Cardiac muscle cell (in vitro differentiated cells and primary cell): ENCODE results near the gene IL12B. TPM values are rescaled to one million over a fixed set of nuclear protein-coding genes. Genes with fewer than 3 reads are reported as not detected.

Experiments
- DNase-seq, 2 donors: peaks; one replicate each; pipeline versions ENCODE4 v3.0.0 to v3.0.0-alpha.2; 2010 to 2017; ENCODE audit warnings: low read depth in 1 of 2, low spot score in 1 of 2
- H3K27ac ChIP-seq: fragments of 200-600 bp; sonication (generic); 2 replicates; pipeline ENCODE4 v1.5.1; 2016
- H3K27me3 ChIP-seq: fragments of 200-600 bp; sonication (generic); 2 replicates; pipeline ENCODE4 v1.6.0; 2016; ENCODE audit warnings: control low read depth
- H3K36me3 ChIP-seq: fragments of 200-600 bp; sonication (generic); 2 replicates; pipeline ENCODE4 v1.5.1; 2016; ENCODE audit warnings: control low read depth
- H3K4me1 ChIP-seq: fragments of 200-600 bp; sonication (generic); 2 replicates; pipeline ENCODE4 v1.8.1; 2017; ENCODE audit warnings: low read depth, mild to moderate bottlenecking, mixed run types
- H3K4me3 ChIP-seq: fragments of 200-600 bp; sonication (generic); 2 replicates; pipeline ENCODE4 v1.5.1; 2016; ENCODE audit warnings: mild to moderate bottlenecking
- H3K9me3 ChIP-seq: fragments of 200-600 bp; sonication (generic); 2 replicates; pipeline ENCODE4 v1.5.1; 2017; ENCODE audit warnings: low read depth, mild to moderate bottlenecking, control low read depth
- polyA plus RNA-seq: library from polyadenylated mRNA; unstranded; fragments of >200 nt; fragmentation: Nextera tagmentation; extraction: Ambion mirVana; gene quantifications from 2 replicates; pipeline ENCODE4 v1.2.1, GENCODE V29; 2016
- total RNA-seq: library from RNA; depleted of rRNA; stranded (reverse); fragments of >200 nt; gene quantifications from 2 replicates; pipeline ENCODE4 v1.2.3, GENCODE V29; 2016
- TF ChIP-seq, protein P1 (sequence below): IDR thresholded peaks from 2 replicates; pipeline ENCODE4 v1.5.1; 2012; ENCODE audit warnings: low read depth, mild to moderate bottlenecking, low read length

Gene IL12B
- total and polyA plus RNA-seq, 2 experiments from 2014 or later: not detected

DNA sequence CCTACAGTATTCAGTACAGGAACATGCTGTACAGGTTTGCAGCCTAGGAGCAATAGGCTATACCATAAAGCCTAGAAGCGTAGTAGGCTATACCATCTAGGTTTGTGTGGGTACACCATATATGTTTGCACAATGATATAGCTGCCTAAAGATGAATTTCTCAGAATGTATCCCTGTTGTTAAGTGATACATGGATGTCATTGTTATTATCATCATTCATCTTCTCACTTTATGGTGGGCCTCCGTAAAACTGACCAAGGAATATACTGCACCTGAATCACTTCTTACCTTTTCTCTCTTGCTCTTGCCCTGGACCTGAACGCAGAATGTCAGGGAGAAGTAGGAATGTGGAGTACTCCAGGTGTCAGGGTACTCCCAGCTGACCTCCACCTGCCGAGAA, 11.8 kb downstream of the IL12B start:
- Histone ChIP-seq H3K9me3 (no peaks in the 10 kb centered on the region), H3K27me3 (peaks cover 4% of the 10 kb centered on the region), H3K4me3 (no peak overlapping the region), H3K36me3 (no peaks in the 10 kb centered on the region), H3K4me1 (no peaks in the 10 kb centered on the region), H3K27ac (no peak overlapping the region)
- TF ChIP-seq, protein P1, sequence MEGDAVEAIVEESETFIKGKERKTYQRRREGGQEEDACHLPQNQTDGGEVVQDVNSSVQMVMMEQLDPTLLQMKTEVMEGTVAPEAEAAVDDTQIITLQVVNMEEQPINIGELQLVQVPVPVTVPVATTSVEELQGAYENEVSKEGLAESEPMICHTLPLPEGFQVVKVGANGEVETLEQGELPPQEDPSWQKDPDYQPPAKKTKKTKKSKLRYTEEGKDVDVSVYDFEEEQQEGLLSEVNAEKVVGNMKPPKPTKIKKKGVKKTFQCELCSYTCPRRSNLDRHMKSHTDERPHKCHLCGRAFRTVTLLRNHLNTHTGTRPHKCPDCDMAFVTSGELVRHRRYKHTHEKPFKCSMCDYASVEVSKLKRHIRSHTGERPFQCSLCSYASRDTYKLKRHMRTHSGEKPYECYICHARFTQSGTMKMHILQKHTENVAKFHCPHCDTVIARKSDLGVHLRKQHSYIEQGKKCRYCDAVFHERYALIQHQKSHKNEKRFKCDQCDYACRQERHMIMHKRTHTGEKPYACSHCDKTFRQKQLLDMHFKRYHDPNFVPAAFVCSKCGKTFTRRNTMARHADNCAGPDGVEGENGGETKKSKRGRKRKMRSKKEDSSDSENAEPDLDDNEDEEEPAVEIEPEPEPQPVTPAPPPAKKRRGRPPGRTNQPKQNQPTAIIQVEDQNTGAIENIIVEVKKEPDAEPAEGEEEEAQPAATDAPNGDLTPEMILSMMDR: no peak
- no peak for DNase-seq

DNA sequence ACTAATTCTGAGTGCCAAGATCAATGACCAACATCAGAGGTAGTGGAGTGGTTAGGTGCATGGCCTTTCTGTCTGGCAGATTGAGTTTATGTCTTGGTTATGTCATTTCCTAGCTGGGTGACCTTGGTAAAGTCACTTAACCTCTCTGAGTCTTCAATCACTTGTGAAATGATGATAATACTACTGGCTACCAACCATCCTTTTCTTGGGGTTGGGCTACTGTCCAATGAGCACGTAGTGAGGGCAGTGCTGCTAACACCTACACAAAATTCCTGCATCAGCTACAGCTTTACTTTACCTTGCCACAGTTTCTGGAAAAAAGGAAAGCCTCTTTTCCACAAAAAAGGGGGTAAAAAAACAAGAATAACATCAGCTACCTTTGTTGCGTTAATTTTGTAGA, 12.4 kb downstream of the IL12B start:
- peaks cover 4% of the 10 kb centered on the region for H3K27me3 ChIP-seq
- no peak overlapping the region for H3K27ac ChIP-seq
- H3K9me3 ChIP-seq: no peaks in the 10 kb centered on the region
- no peaks in the 10 kb centered on the region for H3K36me3 ChIP-seq
- H3K4me3 ChIP-seq: no peak overlapping the region
- H3K4me1 ChIP-seq: no peaks in the 10 kb centered on the region
- DNase-seq: no peak
- TF ChIP-seq, protein P1: no peak

DNA sequence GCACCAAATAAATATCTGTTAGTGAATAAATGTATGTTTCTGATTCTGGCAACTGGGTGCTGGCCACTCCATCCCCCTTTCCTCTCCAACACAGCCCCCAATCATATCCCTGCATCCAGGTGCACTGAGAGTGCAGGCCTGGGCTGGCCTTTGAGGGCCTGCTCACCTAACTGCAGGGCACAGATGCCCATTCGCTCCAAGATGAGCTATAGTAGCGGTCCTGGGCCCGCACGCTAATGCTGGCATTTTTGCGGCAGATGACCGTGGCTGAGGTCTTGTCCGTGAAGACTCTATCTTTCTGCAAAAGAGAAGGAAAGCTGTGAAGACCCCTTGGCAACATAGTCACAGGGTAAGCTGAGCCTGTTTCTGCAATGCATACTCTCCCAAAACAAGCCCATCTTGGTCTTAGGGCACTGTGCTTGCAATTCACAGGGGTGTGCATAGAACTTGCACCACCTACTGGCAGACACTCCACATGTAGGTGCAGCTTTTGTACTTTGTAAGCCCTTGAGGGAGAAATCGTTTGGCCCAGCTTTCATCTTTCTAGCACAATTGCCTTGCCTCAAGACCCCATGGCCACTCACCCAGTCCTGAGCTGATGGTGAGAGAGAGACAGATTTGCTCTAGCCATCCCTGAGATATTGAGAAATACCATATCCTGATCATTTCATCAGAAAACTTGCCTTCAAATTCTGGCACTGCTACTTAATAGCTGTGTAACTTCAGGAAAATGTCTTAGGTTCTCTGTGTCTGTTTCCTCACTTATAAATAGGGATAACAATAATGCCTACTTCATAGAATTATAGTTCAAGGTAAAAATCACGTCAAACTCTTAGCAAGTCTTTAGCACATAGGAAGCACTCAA, 13.5 kb downstream of the IL12B start:
- TF ChIP-seq, protein P1: peak; percentile 86
- Histone ChIP-seq H3K4me1 (no peaks in the 10 kb centered on the region), H3K4me3 (no peak overlapping the region), H3K36me3 (no peaks in the 10 kb centered on the region), H3K27me3 (peaks cover 8% of the 10 kb centered on the region), H3K9me3 (no peaks in the 10 kb centered on the region), H3K27ac (no peak overlapping the region)
- DNase-seq: peak; percentile 60 to 79

DNA sequence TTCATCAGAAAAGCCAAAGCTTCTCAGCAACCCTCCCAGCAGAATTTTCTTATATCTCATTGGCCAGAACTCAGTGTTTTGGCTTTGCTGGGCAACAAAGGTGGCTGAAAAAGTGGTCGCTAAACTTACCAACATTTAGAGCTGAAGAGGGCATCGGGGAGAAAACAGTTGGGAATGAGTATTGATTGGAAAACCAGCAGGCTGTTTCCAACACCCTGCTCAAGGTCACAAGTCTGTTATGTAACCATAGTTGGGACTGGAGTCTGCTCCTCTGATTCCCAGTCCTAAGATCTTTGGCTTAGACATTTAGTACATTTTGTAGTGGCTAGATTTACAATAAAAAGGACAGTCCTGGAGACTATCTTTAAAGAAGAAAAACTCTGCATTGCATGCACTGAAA, 17.1 kb downstream of the IL12B start:
- peaks cover 39% of the 10 kb centered on the region for H3K27me3 ChIP-seq

GRCh38 chr5:159311063-159311462, 19.2 kb downstream of the IL12B start:
- H3K27me3 ChIP-seq: peaks cover 48% of the 10 kb centered on the region
- TF ChIP-seq, protein P1: no peak
- no peaks in the 10 kb centered on the region for H3K4me1 ChIP-seq
- H3K9me3 ChIP-seq: no peaks in the 10 kb centered on the region
- no peak overlapping the region for H3K27ac ChIP-seq
- H3K36me3 ChIP-seq: no peaks in the 10 kb centered on the region
- no peak for DNase-seq
- H3K4me3 ChIP-seq: no peak overlapping the region

More for the DNA sequence above, 17.1 kb downstream of the IL12B start:
- no peaks in the 10 kb centered on the region for H3K36me3 ChIP-seq
- no peak overlapping the region for H3K4me3 ChIP-seq
- H3K9me3 ChIP-seq: no peaks in the 10 kb centered on the region
- no peaks in the 10 kb centered on the region for H3K4me1 ChIP-seq
- no peak overlapping the region for H3K27ac ChIP-seq
- TF ChIP-seq, protein P1: no peak
- DNase-seq: no peak
